Endothelial cell of coronary artery (primary cell): ENCODE data around the gene SLC27A1. TPM values are rescaled to one million over a fixed set of nuclear protein-coding genes. Genes with fewer than 3 reads are reported as not detected.

Experiments
- total RNA-seq: library from RNA; depleted of rRNA; stranded (reverse); fragments of >200 nt; gene quantifications from 2 replicates; pipeline ENCODE4 v1.2.3, GENCODE V29; 2014

The SLC27A1 gene
- total RNA-seq, result 12.4 and 16.7 TPM in 2 replicates

DNA sequence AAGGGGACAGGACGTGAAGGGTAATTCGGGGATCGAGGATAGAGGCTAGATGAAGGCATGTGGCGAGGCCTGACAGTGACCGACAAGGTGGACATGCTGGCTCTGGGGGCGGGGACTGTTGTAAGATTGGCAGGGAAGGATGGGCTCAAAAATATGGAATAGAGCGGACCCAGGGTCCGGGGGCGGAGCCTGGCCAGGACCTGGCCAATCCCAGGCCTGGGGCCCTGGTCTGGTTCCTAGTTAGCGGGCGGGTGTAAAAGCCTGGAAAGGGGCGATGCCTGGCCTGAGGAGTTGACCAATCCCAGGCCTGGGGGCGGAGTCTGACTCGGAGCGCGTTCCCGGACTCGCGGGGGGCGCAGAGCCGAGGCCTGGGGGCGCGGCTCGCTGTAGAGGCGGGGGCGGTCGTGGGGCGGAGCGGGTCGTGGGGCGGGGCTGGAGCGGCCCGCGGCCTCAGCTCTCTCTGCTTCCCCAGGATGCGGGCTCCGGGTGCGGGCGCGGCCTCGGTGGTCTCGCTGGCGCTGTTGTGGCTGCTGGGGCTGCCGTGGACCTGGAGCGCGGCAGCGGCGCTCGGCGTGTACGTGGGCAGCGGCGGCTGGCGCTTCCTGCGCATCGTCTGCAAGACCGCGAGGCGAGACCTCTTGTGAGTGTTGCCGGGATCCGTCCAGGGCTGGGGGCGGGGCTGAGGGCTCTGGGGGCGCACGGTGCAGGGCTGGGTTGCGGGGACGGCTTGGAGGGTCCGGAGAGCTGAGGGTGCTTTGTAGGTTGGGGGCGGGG is at the start of gene SLC27A1:
TSS of gene SLC27A1 (plus strand) at position 457 of the 774 bp plus-strand sequence. CDS start at position 474, 17 bp downstream.

DNA sequence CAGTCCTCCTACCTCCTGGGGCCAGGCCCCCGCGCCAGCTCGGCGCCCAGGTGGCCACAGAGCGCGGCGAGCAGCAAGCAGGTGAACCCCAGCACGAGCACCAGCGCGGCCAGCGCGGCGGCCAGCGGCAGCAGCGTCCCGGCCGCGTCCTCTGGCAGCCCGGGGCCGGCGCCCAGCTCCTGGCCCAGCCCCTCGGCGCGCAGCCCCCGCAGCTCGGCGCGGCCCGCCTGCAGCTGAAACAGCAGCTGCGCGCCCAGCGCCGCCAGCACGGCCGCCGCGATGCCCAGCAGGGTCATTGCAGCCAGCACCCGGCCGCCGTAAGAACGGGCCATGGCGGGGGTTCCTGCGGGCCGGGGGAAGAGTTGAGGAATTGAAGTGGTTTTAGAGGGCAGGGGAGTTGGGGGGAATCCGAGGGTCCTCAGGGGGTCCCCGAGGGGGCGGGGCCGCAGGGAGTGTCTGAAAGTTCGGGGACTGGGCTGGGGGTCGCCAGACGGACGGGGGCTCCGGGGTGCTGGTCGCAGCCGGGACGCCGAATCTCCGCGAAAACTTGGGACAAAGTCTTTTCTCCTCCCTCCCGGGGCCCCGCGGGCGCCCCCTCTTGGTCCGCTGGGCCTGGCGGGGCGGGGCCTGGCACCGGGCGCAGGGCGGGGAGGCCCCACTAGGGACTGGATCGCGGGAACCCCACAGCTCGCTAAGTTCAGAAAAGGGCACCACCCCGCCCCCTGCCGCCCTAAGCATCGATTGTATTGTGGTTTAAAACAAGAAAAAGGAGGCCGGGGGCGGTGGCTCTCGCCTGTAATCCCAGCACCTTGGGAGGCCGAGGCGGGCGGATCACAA is 22.0 kb upstream of the SLC27A1 start, which contains the start of gene TMEM221:
TSS of gene TMEM221 (minus strand) at position 538 of the 837 bp plus-strand sequence. CDS start at position 332, 206 bp downstream.

DNA sequence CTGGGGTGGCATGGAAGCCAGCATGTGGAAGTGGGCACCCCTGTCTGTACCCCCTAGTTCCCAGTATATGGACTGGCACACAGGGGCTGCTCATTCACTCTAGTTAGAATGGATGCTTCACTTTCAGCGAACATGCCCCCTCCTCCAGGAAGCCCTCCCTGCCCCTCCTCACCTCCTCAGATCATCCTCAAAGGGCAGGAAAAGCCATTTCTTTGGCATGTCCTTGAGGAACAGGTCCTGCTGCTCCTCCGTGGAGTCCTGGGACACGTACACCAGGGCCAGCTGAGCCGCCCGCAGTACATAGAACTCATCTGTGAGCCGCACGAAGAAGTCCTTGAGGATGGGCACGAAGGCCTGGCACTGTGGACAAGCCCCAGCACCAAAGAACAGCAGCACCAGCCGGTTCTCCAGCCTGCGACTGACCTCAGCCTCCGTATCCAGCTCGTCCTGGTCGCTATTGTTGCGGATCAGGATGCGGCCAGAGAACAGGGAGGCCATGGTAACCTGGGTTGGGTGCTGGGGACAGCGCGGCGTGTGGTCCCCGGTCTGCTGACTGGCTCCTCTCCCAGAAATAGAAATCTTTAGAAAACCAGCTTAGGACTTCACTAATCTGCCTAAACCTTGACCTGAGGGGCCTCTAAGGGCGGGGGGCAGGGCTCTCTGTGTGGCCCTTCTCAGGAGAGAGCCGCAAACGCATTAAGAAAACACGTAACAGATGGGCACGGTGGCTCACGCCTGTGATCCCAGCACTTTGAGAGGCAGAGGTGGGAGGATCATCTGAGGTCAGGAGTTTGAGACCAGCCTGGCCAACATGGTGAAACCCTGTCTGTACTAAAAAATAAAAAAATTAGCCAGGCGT is 9.7 kb upstream of the SLC27A1 start, which contains the start of gene NXNL1:
TSS of gene NXNL1 (minus strand) at position 555 of the 859 bp plus-strand sequence. CDS start at position 498, 57 bp downstream.

DNA sequence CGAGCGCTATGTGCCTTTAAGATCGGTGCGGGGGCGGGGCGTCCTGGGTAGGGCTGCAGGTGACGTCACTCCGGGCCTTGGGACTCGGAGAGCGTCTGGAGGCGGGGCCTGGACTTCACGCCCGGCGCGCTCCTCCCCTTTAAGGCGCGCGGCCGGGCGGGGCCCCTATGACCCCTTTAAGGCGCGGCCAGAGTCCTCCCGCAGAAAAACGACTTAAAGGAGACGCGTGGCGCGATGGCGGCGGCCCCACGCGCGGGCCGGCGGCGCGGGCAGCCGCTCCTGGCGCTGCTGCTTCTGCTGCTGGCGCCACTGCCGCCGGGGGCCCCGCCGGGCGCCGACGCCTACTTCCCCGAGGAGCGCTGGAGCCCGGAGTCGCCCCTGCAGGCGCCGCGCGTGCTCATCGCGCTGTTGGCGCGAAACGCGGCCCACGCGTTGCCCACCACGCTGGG is 85.2 kb downstream of the SLC27A1 start, which contains the start of gene COLGALT1:
TSS of gene COLGALT1 (plus strand) at position 170 of the 449 bp plus-strand sequence. CDS start at position 235, 65 bp downstream.

Other genes with a start within 250 kb of the SLC27A1 start
- 1.8 and 3.2 TPM in 2 replicates for gene OCEL1, start 244.3 kb upstream of the SLC27A1 start, total RNA-seq
- gene NR2F6, start 224.6 kb upstream of the SLC27A1 start, total RNA-seq, result 31.5 and 46.8 TPM in 2 replicates
- gene USHBP1, start 205.8 kb upstream of the SLC27A1 start, total RNA-seq, result 11.4 and 12.0 TPM in 2 replicates
- 113 and 123 TPM in 2 replicates for gene BABAM1, start 203.1 kb upstream of the SLC27A1 start, total RNA-seq
- gene ANKLE1, start 188.6 kb upstream of the SLC27A1 start, total RNA-seq, result 0.81 and 1.3 TPM in 2 replicates
- gene ABHD8, start 167.1 kb upstream of the SLC27A1 start, total RNA-seq, result 6.3 and 7.2 TPM in 2 replicates
- gene MRPL34, start 164.7 kb upstream of the SLC27A1 start, total RNA-seq, result 27.8 and 39.0 TPM in 2 replicates
- gene DDA1, start 161.0 kb upstream of the SLC27A1 start, total RNA-seq, result 25.6 and 30.5 TPM in 2 replicates
- 2.4 and 4.0 TPM in 2 replicates for gene ANO8, start 135.7 kb upstream of the SLC27A1 start, total RNA-seq
- gene GTPBP3, start 133.0 kb upstream of the SLC27A1 start, total RNA-seq, result 9.7 and 12.7 TPM in 2 replicates
- 0.75 and 2.2 TPM in 2 replicates for gene PLVAP, start 93.2 kb upstream of the SLC27A1 start, total RNA-seq
- gene CCDC194, start 76.3 kb upstream of the SLC27A1 start, total RNA-seq, result 0.09 and 0.28 TPM in 2 replicates
- 107 and 110 TPM in 2 replicates for gene BST2, start 64.9 kb upstream of the SLC27A1 start, total RNA-seq
- gene MVB12A, start 50.5 kb upstream of the SLC27A1 start, total RNA-seq, result 31.3 and 31.4 TPM in 2 replicates
- gene TMEM221, start 21.9 kb upstream of the SLC27A1 start, total RNA-seq, result under 0.01 and 0.09 TPM in 2 replicates
- not detected in 2 replicates for gene NXNL1, start 9.6 kb upstream of the SLC27A1 start, total RNA-seq
- 44.8 and 53.8 TPM in 2 replicates for gene PGLS, start 41.1 kb downstream of the SLC27A1 start, total RNA-seq
- gene COLGALT1, start 85.1 kb downstream of the SLC27A1 start, total RNA-seq, result 97.3 and 120 TPM in 2 replicates
- gene UNC13A, start 217.8 kb downstream of the SLC27A1 start, total RNA-seq, result under 0.01 and 0.09 TPM in 2 replicates
- gene MAP1S, start 249.0 kb downstream of the SLC27A1 start, total RNA-seq, result 39.7 and 40.8 TPM in 2 replicates